ENCODE results near the gene ONECUT2.

ONECUT2 gene

DNA sequence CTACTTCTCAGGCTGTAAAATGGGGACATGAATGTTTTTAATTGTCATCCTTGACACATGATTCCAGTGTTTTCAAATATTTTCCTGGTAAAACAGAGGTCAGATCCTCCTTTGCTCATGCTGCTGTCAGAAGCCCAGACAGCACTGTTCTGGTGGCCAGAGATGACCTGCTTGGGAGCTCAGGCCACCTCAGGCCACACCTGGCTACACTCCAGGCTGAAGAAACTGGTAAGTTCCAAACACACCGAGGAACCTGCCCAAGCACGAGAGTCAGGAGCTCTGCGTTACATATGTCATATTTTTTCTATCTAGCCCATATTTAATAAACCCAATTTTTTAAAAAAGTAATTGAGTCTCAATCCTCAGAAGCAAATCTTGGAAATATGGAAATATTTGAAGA, 103.4 kb downstream of the ONECUT2 start:
- H3K18ac ChIP-seq (ENCODE audit: low read length): no peak overlapping the region
- DNase-seq: no peak
- H2AK5ac ChIP-seq (ENCODE audit: low read length): no peak overlapping the region
- no peak overlapping the region for H3K9ac ChIP-seq (ENCODE audit: low read length)
- no peak overlapping the region for H2BK5ac ChIP-seq (ENCODE audit: low read length)
- no peak overlapping the region for H3K56ac ChIP-seq (ENCODE audit: low read length)
- no CpG with 5 or more reads among the region's 3 CpGs for WGBS (ENCODE audit: extremely low coverage, insufficient coverage, low lambda C conversion rate)
- no peak overlapping the region for H3K4me2 ChIP-seq (ENCODE audit: low read length)
- H3K4me1 ChIP-seq (ENCODE audit: control insufficient read depth, low read depth, low read length): no peaks in the 10 kb centered on the region
- H3K36me3 ChIP-seq (ENCODE audit: control insufficient read depth, insufficient read depth, low read length): no peaks in the 10 kb centered on the region
- H3K4me3 ChIP-seq (ENCODE audit: low read length): no peak overlapping the region
- H2BK120ac ChIP-seq (ENCODE audit: low read depth, low read length): no peak overlapping the region
- H3K79me2 ChIP-seq (ENCODE audit: control insufficient read depth, insufficient read depth, low read length): no peaks in the 10 kb centered on the region
- no peak overlapping the region for H3K4ac ChIP-seq (ENCODE audit: low read depth, low read length)
- no peaks in the 10 kb centered on the region for H3K79me1 ChIP-seq (ENCODE audit: low read length)
- H3K23ac ChIP-seq (ENCODE audit: low read length): no peak overlapping the region
- H4K8ac ChIP-seq (ENCODE audit: low read depth, low read length): no peak overlapping the region
- H3K27ac ChIP-seq (ENCODE audit: low read depth, low read length): no peak overlapping the region
- H4K5ac ChIP-seq (ENCODE audit: low read length): no peak overlapping the region
- no peaks in the 10 kb centered on the region for H3K27me3 ChIP-seq (ENCODE audit: insufficient read depth, low read length, poor library complexity)
- no peak overlapping the region for H2BK15ac ChIP-seq (replicated peaks; ENCODE audit: low read depth)

DNA sequence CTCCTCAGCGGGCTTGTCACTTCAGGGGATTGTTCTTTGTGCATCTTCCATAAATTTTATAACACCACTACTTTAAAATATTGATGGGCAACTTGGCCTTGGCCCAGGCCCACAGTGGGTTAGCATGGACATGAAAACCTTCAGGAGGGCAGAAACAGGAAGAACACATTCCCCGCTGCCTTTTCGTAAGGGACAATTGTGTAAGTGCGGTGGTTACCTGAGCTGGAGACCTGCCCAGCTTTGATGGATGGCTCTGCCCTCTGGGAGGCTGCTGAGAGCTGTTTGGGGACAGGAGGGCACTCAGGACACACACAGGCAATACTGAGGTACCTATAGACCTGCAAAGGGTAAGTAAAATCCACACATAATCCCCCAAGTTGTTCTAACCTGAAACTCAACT, 104.5 kb downstream of the ONECUT2 start:
- H2BK15ac ChIP-seq (replicated peaks; ENCODE audit: low read depth): no peak overlapping the region
- no peak overlapping the region for H4K5ac ChIP-seq (ENCODE audit: low read length)
- H3K79me2 ChIP-seq (ENCODE audit: control insufficient read depth, insufficient read depth, low read length): no peaks in the 10 kb centered on the region
- no peak overlapping the region for H4K8ac ChIP-seq (ENCODE audit: low read depth, low read length)
- H2AK5ac ChIP-seq (ENCODE audit: low read length): no peak overlapping the region
- no peak overlapping the region for H2BK5ac ChIP-seq (ENCODE audit: low read length)
- H3K18ac ChIP-seq (ENCODE audit: low read length): no peak overlapping the region
- no CpG with 5 or more reads among the region's 4 CpGs for WGBS (ENCODE audit: extremely low coverage, insufficient coverage, low lambda C conversion rate)
- no peaks in the 10 kb centered on the region for H3K27me3 ChIP-seq (ENCODE audit: insufficient read depth, low read length, poor library complexity)
- H3K36me3 ChIP-seq (ENCODE audit: control insufficient read depth, insufficient read depth, low read length): no peaks in the 10 kb centered on the region
- H3K4me3 ChIP-seq (ENCODE audit: low read length): no peak overlapping the region
- H3K4me1 ChIP-seq (ENCODE audit: control insufficient read depth, low read depth, low read length): no peaks in the 10 kb centered on the region
- no peak overlapping the region for H3K56ac ChIP-seq (ENCODE audit: low read length)
- no peak overlapping the region for H3K4me2 ChIP-seq (ENCODE audit: low read length)
- no peak overlapping the region for H3K4ac ChIP-seq (ENCODE audit: low read depth, low read length)
- H3K23ac ChIP-seq (ENCODE audit: low read length): no peak overlapping the region
- H3K27ac ChIP-seq (ENCODE audit: low read depth, low read length): no peak overlapping the region
- no peak overlapping the region for H3K9ac ChIP-seq (ENCODE audit: low read length)
- H2BK120ac ChIP-seq (ENCODE audit: low read depth, low read length): no peak overlapping the region
- H3K79me1 ChIP-seq (ENCODE audit: low read length): no peaks in the 10 kb centered on the region
- no peak for DNase-seq

All from mesendoderm (in vitro differentiated cells).